HL-60 (cell line): ENCODE measurements around the gene CAMKMT.

ENCODE experiments used
- CTCF ChIP-seq: IDR thresholded peaks from one replicate; pipeline ENCODE4 v1.5.1; 2011; ENCODE audit warnings: low read length, control low read depth, inconsistent platforms; ENCODE audit not compliant: insufficient read depth
- GABPA ChIP-seq: IDR thresholded peaks from 2 replicates; pipeline ENCODE4 v1.6.1; 2012; ENCODE audit warnings: low read depth
- POLR2AphosphoS5 ChIP-seq: IDR thresholded peaks from 2 replicates; pipeline ENCODE4 v1.6.1; 2012; ENCODE audit warnings: low read depth
- SPI1 ChIP-seq: IDR thresholded peaks from 2 replicates; pipeline ENCODE4 v1.6.1; 2012; ENCODE audit warnings: low read depth, mild to moderate bottlenecking, borderline replicate concordance

GRCh38 chr2:44758591-44758990 lies 396.8 kb downstream of the CAMKMT start:
- TF ChIP-seq CTCF (no peak), POLR2AphosphoS5 (no peak), SPI1 (no peak), GABPA (no peak)
